H9 (cell line): Measurements from ENCODE around the gene IFRD2. TPM values are rescaled to one million over a fixed set of nuclear protein-coding genes. Genes with fewer than 3 reads are reported as not detected.

ENCODE experiments used
- DNase-seq: peaks from one replicate; pipeline ENCODE4 v3.0.0-alpha.2; 2017
- H2AFZ ChIP-seq: one replicate; pipeline ENCODE4 v1.6.1; 2013; ENCODE audit warnings: mild to moderate bottlenecking, low read length, control low read depth, moderate library complexity
- H2AK5ac ChIP-seq: 2 replicates; pipeline ENCODE4 v1.6.1; 2013; ENCODE audit warnings: low read length, control low read depth, mixed read lengths; ENCODE audit not compliant: insufficient read length
- H2BK120ac ChIP-seq: one replicate; pipeline ENCODE4 v1.6.1; 2013; ENCODE audit warnings: low read depth, mild to moderate bottlenecking, low read length, control low read depth, inconsistent platforms; ENCODE audit not compliant: poor library complexity, severe bottlenecking
- H2BK12ac ChIP-seq: 2 replicates; pipeline ENCODE4 v1.6.1; 2013; ENCODE audit warnings: low read length, control low read depth, mixed read lengths, low read depth; ENCODE audit not compliant: insufficient read length
- H2BK15ac ChIP-seq: 2 replicates; pipeline ENCODE4 v1.6.1; 2013; ENCODE audit warnings: low read depth, low read length, control low read depth
- H2BK20ac ChIP-seq: one replicate; pipeline ENCODE4 v1.6.1; 2013; ENCODE audit warnings: low read depth, mild to moderate bottlenecking, low read length, control low read depth, inconsistent platforms; ENCODE audit not compliant: poor library complexity, severe bottlenecking
- H2BK5ac ChIP-seq: 2 replicates; pipeline ENCODE4 v1.6.1; 2013; ENCODE audit warnings: low read length, control low read depth, mixed read lengths; ENCODE audit not compliant: insufficient read length
- H3K14ac ChIP-seq: 2 replicates; pipeline ENCODE4 v1.6.1; 2013; ENCODE audit warnings: low read length, control low read depth; ENCODE audit not compliant: insufficient read depth
- H3K18ac ChIP-seq: 2 replicates; pipeline ENCODE4 v1.6.1; 2013; ENCODE audit warnings: low read depth, mild to moderate bottlenecking, mixed read lengths, low read length, control low read depth; ENCODE audit not compliant: insufficient read length
- H3K23ac ChIP-seq: 2 replicates; pipeline ENCODE4 v1.6.1; 2013; ENCODE audit warnings: low read length, control low read depth, mixed read lengths, low read depth; ENCODE audit not compliant: insufficient read length
- H3K23me2 ChIP-seq: 2 replicates; pipeline ENCODE4 v1.6.1; 2013; ENCODE audit warnings: low read depth, mild to moderate bottlenecking, mixed read lengths, low read length, control low read depth; ENCODE audit not compliant: insufficient read length, poor library complexity, severe bottlenecking
- H3K27ac ChIP-seq: 2 replicates; pipeline ENCODE4 v1.5.1; 2013; ENCODE audit warnings: low read length, control low read depth, mixed read lengths, low read depth; ENCODE audit not compliant: insufficient read length
- H3K27me3 ChIP-seq: 2 replicates; pipeline ENCODE4 v1.6.1; 2013; ENCODE audit warnings: low read length, control low read depth, inconsistent platforms; ENCODE audit not compliant: insufficient read depth
- H3K4ac ChIP-seq: 2 replicates; pipeline ENCODE4 v1.6.1; 2013; ENCODE audit warnings: low read depth, mild to moderate bottlenecking, control low read depth, inconsistent platforms, low read length, moderate library complexity
- H3K4me1 ChIP-seq: 2 replicates; pipeline ENCODE4 v1.6.1; 2013; ENCODE audit warnings: low read length, control low read depth, inconsistent platforms; ENCODE audit not compliant: insufficient read depth
- H3K4me2 ChIP-seq: 2 replicates; pipeline ENCODE4 v1.6.1; 2013; ENCODE audit warnings: low read length, control low read depth, mixed read lengths; ENCODE audit not compliant: insufficient read length, insufficient read depth
- H3K56ac ChIP-seq: 2 replicates; pipeline ENCODE4 v1.6.1; 2013; ENCODE audit warnings: low read depth, mild to moderate bottlenecking, mixed read lengths, low read length, control low read depth; ENCODE audit not compliant: insufficient read length
- H3K79me1 ChIP-seq: 2 replicates; pipeline ENCODE4 v1.6.1; 2013; ENCODE audit warnings: low read depth, mild to moderate bottlenecking, moderate library complexity, low read length, control low read depth, inconsistent platforms; ENCODE audit not compliant: insufficient read depth, poor library complexity, severe bottlenecking
- H3K79me2 ChIP-seq: 2 replicates; pipeline ENCODE4 v1.6.1; 2013; ENCODE audit warnings: low read length, control low read depth, inconsistent platforms; ENCODE audit not compliant: insufficient read depth
- H3K9ac ChIP-seq: 2 replicates; pipeline ENCODE4 v1.6.1; 2013; ENCODE audit warnings: low read length, control low read depth, mixed read lengths; ENCODE audit not compliant: insufficient read length; ENCODE audit errors: extremely low read depth
- H3K9me3 ChIP-seq: one replicate; pipeline ENCODE4 v1.6.1; 2013; ENCODE audit warnings: low read depth, low read length, inconsistent platforms; ENCODE audit not compliant: control insufficient read depth
- H3T11ph ChIP-seq: one replicate; pipeline ENCODE4 v1.6.1; 2013; ENCODE audit warnings: mild to moderate bottlenecking, low read length, control low read depth, inconsistent platforms
- H4K20me1 ChIP-seq: one replicate; pipeline ENCODE4 v1.6.1; 2013; ENCODE audit not compliant: control insufficient read depth, insufficient read length, insufficient read depth
- H4K5ac ChIP-seq: 2 replicates; pipeline ENCODE4 v1.6.1; 2013; ENCODE audit warnings: low read depth, mild to moderate bottlenecking, mixed read lengths, low read length, control low read depth; ENCODE audit not compliant: insufficient read length
- H4K8ac ChIP-seq: replicated peaks from 2 replicates; pipeline ENCODE4 v1.6.1; 2013; ENCODE audit warnings: low read length, control low read depth, mixed read lengths, low read depth; ENCODE audit not compliant: insufficient read length
- H4K91ac ChIP-seq: 2 replicates; pipeline ENCODE4 v1.6.1; 2013; ENCODE audit warnings: low read depth, mild to moderate bottlenecking, moderate library complexity, mixed read lengths, low read length, control low read depth; ENCODE audit not compliant: insufficient read length
- H3K27ac Mint-ChIP-seq, 3 experiments: 2 replicates in 2 of 3; 3 replicates in 1 of 3; pipeline ENCODE4 v1.8.0; 2020 to 2021; ENCODE audit warnings: mixed read lengths in 3 of 3, mild to moderate bottlenecking in 1 of 3, moderate library complexity in 1 of 3
- H3K27me3 Mint-ChIP-seq: 2 replicates; pipeline ENCODE4 v1.8.0; 2021; ENCODE audit warnings: low read depth, mild to moderate bottlenecking, moderate library complexity, mixed read lengths
- H3K36me3 Mint-ChIP-seq, 3 experiments: 2 replicates in 2 of 3; 3 replicates in 1 of 3; pipeline ENCODE4 v1.8.0; 2020 to 2021; ENCODE audit warnings: low read depth in 3 of 3, mixed read lengths in 3 of 3; ENCODE audit not compliant: insufficient read depth in 1 of 3
- H3K4me1 Mint-ChIP-seq, 2 experiments: 2 replicates each; pipeline ENCODE4 v1.8.0; 2020; ENCODE audit warnings: mixed read lengths in 2 of 2
- H3K4me3 Mint-ChIP-seq, 2 experiments: 2 replicates in 1 of 2; 3 replicates in 1 of 2; pipeline ENCODE4 v1.8.0; 2020 to 2021; ENCODE audit warnings: mild to moderate bottlenecking in 2 of 2, mixed read lengths in 2 of 2, moderate library complexity in 1 of 2
- H3K9me3 Mint-ChIP-seq, 2 experiments: 2 replicates in 1 of 2; 3 replicates in 1 of 2; pipeline ENCODE4 v1.8.0; 2020; ENCODE audit warnings: mild to moderate bottlenecking in 2 of 2, mixed read lengths in 2 of 2, moderate library complexity in 1 of 2
- CTCF ChIP-seq: fragments of 200-600 bp; sonication (generic); conservative IDR thresholded peaks from 3 replicates; pipeline ENCODE4 v1.8.0; 2021; ENCODE audit warnings: antibody characterized with exemption, mild to moderate bottlenecking
- WGBS: extraction: QIAGEN DNeasy Blood & Tissue Kit; methylation state at CpG from one replicate; pipeline ENCODE4 v1.1.7; 2013; ENCODE audit warnings: missing lambda C conversion rate, low lambda C conversion rate, mixed read lengths; ENCODE audit not compliant: insufficient read length; ENCODE audit errors: extremely low coverage; 5-methylcytosine and 5-hydroxymethylcytosine counted together
- total RNA-seq: library from RNA; stranded (reverse); gene quantifications from 2 replicates; pipeline ENCODE4 v1.2.1, GENCODE V29; 2021

The IFRD2 gene
- total RNA-seq, 1 experiment from 2014 or later = 109 TPM

GRCh38 chr3:50322115-50322385, 29.8 kb upstream of the IFRD2 start:
- H3K27ac Mint-ChIP-seq = peak overlapping the region in 1 of 3 experiments; percentile 95; a peak in 3 of 7 replicates
- H4K91ac ChIP-seq = no peak overlapping the region
- H2BK15ac ChIP-seq = no peak overlapping the region
- H4K8ac ChIP-seq = no peak overlapping the region
- H2AK5ac ChIP-seq = no peak overlapping the region
- peaks cover 23 to 46% of the 10 kb centered on the region in 2 experiments for H3K4me1 Mint-ChIP-seq
- no peak overlapping the region for H4K5ac ChIP-seq
- H3K56ac ChIP-seq = no peak overlapping the region
- H4K20me1 ChIP-seq = no peaks in the 10 kb centered on the region
- H3K27me3 Mint-ChIP-seq = no peaks in the 10 kb centered on the region
- no peak; the same call in 2 of the 3 replicates for TF ChIP-seq CTCF
- no peaks in the 10 kb centered on the region for H3K79me1 ChIP-seq
- H3K4me1 ChIP-seq = peaks cover 6% of the 10 kb centered on the region; the same call in 1 of the 2 replicates
- peaks cover 32 to 53% (median 42%) of the 10 kb centered on the region in 3 experiments for H3K36me3 Mint-ChIP-seq
- H3K9me3 Mint-ChIP-seq = no peaks in the 10 kb centered on the region
- WGBS = no CpG with 5 or more reads among the region's 14 CpGs
- peak overlapping the region; percentile 36; the same call in 1 of the 2 replicates for H3K14ac ChIP-seq
- H3K4me2 ChIP-seq = peak overlapping the region; percentile 37
- H3K4ac ChIP-seq = no peak overlapping the region
- H3K9me3 ChIP-seq = no peaks in the 10 kb centered on the region
- H3K18ac ChIP-seq = peak overlapping the region; percentile 41
- DNase-seq = no peak
- H3K9ac ChIP-seq = peak overlapping the region; percentile 21
- H3T11ph ChIP-seq = no peak overlapping the region
- peaks cover 15% of the 10 kb centered on the region for H3K23me2 ChIP-seq
- H2AFZ ChIP-seq = no peak overlapping the region
- no peak overlapping the region for H3K23ac ChIP-seq
- no peak overlapping the region for H3K27ac ChIP-seq
- peaks cover 5% of the 10 kb centered on the region; the same call in 1 of the 2 replicates for H3K79me2 ChIP-seq
- peak overlapping the region; percentile 85 to 90 for H3K4me3 Mint-ChIP-seq
- no peaks in the 10 kb centered on the region for H3K27me3 ChIP-seq
- no peak overlapping the region for H2BK120ac ChIP-seq
- no peak overlapping the region for H2BK5ac ChIP-seq
- no peak overlapping the region for H2BK20ac ChIP-seq
- no peak overlapping the region for H2BK12ac ChIP-seq
